ENCODE results near the gene PPM1H. TPM values are rescaled to one million over a fixed set of nuclear protein-coding genes. Genes with fewer than 3 reads are reported as not detected.

Gene PPM1H
- total and polyA plus RNA-seq, 2 donors, result 1.4 to 6.5 TPM

DNA sequence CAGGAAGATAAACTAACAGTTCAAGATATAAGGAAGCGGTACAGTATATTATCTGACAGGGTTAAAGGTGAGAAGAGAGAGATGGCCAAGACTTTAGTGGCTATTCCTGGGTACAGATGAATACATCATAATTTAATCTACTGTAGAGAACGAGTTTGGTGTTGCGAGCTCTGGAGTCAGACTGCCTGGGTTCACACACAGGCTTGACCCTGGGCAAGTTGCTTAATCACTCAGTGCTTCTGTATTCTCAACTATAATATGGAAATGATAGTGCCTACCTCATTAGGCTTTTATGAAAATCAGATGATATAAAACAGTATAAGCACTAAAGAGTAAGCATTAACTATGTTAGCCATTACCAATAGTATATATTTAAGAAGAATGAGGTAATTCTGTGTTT lies 3.5 kb downstream of the PPM1H start:
- H3K27ac ChIP-seq (ENCODE audit: low read depth), result no peak overlapping the region
- no peaks in the 10 kb centered on the region for H3K36me3 ChIP-seq (ENCODE audit: insufficient read depth)
- 75% methylated on average over 3 of the region's 3 CpGs for WGBS
- H3K4me3 ChIP-seq (ENCODE audit: low read depth, low read length), result no peak overlapping the region
- DNase-seq (ENCODE audit: extremely low spot score), result no peak
- peaks cover 1% of the 10 kb centered on the region for H3K4me1 ChIP-seq (ENCODE audit: insufficient read depth)

DNA sequence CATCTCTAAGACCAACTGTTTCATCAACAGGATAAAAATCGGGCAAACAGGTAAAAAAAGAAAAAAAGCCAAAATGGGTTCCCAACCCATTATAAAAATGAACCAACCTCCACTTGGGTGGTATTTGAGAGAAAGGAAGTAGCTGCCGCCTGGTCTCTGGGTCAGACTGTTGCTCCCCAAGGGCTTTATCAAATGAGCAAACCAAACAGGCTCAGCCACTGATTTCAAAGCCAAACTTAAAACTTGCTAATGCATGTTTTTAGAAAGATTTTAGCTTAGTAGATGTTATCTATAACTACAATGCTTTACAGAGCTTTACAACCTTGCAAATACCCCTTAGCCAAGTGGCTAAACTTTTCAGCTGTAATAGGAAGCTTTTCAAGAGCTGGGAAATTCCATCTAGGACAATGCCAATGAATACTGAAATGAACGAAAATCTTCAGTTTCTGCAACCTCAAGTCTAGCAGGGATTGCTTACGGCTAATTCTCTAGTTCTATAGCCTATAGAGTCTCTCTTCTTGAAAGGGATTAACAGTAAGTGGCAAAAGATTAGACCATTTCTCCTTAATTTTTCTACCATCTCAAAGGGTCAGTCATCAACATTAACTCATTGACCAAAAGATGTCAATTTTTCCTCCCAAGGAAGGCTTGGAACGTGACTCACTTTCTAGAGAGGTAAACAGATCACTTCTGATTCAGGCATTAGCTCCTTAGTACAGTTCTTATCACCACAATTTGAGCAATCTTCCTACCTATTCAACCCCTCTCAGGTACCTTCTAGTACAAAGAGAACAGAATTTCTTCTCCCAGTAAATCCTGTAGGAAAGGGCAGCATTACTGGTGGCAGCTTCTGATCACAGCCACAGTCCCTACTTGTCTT lies 4.2 kb downstream of the PPM1H start:
- 26% methylated on average over 5 of the region's 5 CpGs for WGBS
- Histone ChIP-seq H3K4me1 (ENCODE audit: insufficient read depth) (peaks cover 1% of the 10 kb centered on the region), H3K36me3 (ENCODE audit: insufficient read depth) (no peaks in the 10 kb centered on the region), H3K27ac (ENCODE audit: low read depth) (no peak overlapping the region), H3K4me3 (ENCODE audit: low read depth, low read length) (no peak overlapping the region)
- no peak for DNase-seq (ENCODE audit: extremely low spot score)

DNA sequence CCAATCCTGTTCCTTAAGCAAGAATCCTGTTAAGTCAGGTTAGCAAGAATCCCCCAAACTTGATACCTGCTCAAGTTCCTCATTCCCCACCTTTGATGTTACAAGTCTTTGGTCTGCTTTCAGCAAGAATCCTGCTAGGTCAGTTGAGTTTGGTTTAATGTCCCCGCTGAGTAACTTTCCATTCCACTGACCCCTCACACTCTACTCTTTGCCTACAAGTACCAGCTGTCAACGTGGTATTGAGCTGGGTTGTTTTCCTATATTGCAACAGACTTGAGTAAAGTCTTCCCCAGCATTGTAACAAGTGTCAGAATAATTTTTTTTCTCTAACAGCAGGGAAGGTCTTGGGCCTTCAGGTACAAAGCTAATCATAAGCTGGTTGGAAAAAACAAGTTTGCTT lies 6.3 kb downstream of the PPM1H start:
- Histone ChIP-seq H3K4me1 (ENCODE audit: insufficient read depth) (peaks cover 1% of the 10 kb centered on the region), H3K4me3 (ENCODE audit: low read depth, low read length) (no peak overlapping the region), H3K36me3 (ENCODE audit: insufficient read depth) (peaks cover 3% of the 10 kb centered on the region), H3K27ac (ENCODE audit: low read depth) (no peak overlapping the region)
- DNase-seq (ENCODE audit: extremely low spot score), result no peak
- 68% methylated on average over 2 of the region's 2 CpGs for WGBS

DNA sequence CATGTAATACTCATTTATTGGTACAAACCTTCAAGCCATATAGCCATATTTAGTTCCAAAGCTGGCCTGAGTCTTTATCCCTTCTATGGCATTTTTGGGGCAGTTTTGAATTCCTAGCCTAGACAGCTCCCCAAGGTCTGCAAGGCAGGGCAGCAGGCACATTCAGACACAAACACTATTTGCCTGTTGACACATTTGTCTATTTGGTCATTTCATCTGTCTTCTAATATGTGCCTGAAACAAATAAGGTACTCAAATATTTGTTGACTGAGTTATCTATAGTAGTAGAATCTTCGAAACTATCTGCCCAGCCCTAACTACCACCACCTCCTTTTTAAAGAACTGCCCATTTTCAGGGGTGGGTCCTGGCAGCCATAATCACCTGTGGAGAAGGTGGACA lies 9.3 kb downstream of the PPM1H start:
- no peak overlapping the region for H3K4me3 ChIP-seq (ENCODE audit: low read depth, low read length)
- H3K27ac ChIP-seq (ENCODE audit: low read depth), result no peak overlapping the region
- DNase-seq (ENCODE audit: extremely low spot score), result no peak
- 87% methylated on average over 1 of the region's 1 CpG for WGBS
- H3K4me1 ChIP-seq (ENCODE audit: insufficient read depth), result no peaks in the 10 kb centered on the region
- peaks cover 3% of the 10 kb centered on the region for H3K36me3 ChIP-seq (ENCODE audit: insufficient read depth)

DNA sequence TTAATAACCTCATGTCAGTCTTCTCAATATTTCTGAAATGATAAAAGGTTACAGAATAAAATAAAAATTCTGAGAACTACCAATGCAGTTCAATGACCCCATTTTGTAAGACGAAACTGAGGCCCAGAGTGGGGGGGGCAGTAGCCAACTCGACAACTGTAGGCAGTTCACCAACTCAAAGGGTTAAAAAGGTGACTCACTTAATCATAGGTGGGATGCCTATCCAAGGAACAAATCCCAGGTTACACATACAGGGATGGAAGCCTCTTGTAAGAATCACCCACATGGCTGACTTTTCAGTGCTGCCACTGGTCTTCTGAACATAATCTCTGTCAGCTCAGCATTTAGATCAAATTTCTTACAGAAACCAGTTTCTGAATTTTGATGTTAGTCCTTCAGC lies 10.9 kb downstream of the PPM1H start:
- 76% methylated on average over 2 of the region's 2 CpGs for WGBS
- DNase-seq (ENCODE audit: extremely low spot score), result no peak
- Histone ChIP-seq H3K27ac (ENCODE audit: low read depth) (no peak overlapping the region), H3K4me3 (ENCODE audit: low read depth, low read length) (no peak overlapping the region), H3K36me3 (ENCODE audit: insufficient read depth) (peaks cover 3% of the 10 kb centered on the region), H3K4me1 (ENCODE audit: insufficient read depth) (no peaks in the 10 kb centered on the region)

DNA sequence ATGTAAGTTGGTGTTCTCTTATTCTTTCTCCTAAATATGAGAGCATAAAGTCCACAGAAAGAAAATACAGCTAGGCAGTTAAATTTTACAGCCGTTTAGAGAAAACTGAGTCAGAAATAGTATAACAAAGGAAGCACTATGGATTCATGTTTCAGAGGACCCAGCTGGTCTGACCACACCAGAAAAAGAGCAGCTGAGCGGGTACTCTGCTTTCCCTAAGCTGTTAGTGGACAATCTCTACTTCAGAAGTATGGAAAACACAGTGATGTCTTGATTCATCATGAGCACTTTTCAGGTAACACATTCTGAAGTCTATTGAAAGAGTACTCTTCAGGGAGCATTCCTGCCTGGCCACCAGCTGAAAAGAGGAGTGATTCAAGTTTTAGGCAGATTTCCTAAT lies 12.4 kb downstream of the PPM1H start:
- H3K36me3 ChIP-seq (ENCODE audit: insufficient read depth), result peaks cover 3% of the 10 kb centered on the region
- H3K4me3 ChIP-seq (ENCODE audit: low read depth, low read length), result no peak overlapping the region
- H3K27ac ChIP-seq (ENCODE audit: low read depth), result no peak overlapping the region
- no peaks in the 10 kb centered on the region for H3K4me1 ChIP-seq (ENCODE audit: insufficient read depth)
- 36% methylated on average over 2 of the region's 2 CpGs for whole genome bisulfite sequencing
- DNase-seq (ENCODE audit: extremely low spot score), result no peak

DNA sequence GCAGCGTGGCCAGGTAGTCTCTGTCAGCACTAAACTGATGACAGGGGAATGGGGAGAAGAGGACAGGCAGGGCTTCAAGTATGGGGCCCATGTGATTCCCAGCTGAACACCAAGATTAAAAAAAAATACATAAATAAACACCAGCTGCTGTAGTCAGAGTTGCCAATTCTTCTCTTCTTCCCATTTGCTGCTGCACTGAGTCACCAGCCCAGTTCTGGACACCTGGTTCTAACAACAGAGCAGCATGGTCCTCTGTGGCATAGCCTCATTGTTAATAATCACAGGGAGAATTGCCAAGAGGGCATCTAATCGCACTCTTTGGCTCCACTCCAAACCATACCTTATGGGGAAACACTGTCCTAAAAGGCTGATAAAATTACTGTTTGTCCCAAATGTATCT lies 15.1 kb downstream of the PPM1H start:
- H3K27ac ChIP-seq (ENCODE audit: low read depth), result no peak overlapping the region
- no peak overlapping the region for H3K4me3 ChIP-seq (ENCODE audit: low read depth, low read length)
- no peak for DNase-seq (ENCODE audit: extremely low spot score)
- no peaks in the 10 kb centered on the region for H3K4me1 ChIP-seq (ENCODE audit: insufficient read depth)
- WGBS, result 49% methylated on average over 2 of the region's 2 CpGs
- peaks cover 3% of the 10 kb centered on the region for H3K36me3 ChIP-seq (ENCODE audit: insufficient read depth)

DNA sequence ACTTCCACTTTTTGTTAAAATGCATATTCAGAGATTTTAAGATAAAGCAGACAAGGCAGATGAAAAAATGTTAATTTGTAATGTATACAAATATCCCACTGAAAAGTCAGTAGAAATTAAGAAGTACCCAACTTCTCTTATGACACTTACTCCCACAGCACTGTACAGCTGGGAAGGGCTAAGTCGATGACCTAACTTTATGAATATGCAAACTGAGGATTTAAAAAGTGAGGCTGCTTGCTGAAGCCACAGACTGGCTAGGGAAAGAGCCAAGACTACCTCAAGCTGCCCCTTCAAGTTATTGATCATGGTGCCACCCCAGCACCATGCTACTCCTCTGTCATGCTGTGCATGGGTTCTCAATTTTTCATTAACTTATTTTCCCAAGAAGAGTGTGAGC lies 17.0 kb downstream of the PPM1H start:
- no peaks in the 10 kb centered on the region for H3K36me3 ChIP-seq (ENCODE audit: insufficient read depth)
- WGBS, result 60% methylated on average over 1 of the region's 1 CpG
- H3K4me1 ChIP-seq (ENCODE audit: insufficient read depth), result no peaks in the 10 kb centered on the region
- no peak overlapping the region for H3K27ac ChIP-seq (ENCODE audit: low read depth)
- DNase-seq (ENCODE audit: extremely low spot score), result no peak
- H3K4me3 ChIP-seq (ENCODE audit: low read depth, low read length), result no peak overlapping the region

DNA sequence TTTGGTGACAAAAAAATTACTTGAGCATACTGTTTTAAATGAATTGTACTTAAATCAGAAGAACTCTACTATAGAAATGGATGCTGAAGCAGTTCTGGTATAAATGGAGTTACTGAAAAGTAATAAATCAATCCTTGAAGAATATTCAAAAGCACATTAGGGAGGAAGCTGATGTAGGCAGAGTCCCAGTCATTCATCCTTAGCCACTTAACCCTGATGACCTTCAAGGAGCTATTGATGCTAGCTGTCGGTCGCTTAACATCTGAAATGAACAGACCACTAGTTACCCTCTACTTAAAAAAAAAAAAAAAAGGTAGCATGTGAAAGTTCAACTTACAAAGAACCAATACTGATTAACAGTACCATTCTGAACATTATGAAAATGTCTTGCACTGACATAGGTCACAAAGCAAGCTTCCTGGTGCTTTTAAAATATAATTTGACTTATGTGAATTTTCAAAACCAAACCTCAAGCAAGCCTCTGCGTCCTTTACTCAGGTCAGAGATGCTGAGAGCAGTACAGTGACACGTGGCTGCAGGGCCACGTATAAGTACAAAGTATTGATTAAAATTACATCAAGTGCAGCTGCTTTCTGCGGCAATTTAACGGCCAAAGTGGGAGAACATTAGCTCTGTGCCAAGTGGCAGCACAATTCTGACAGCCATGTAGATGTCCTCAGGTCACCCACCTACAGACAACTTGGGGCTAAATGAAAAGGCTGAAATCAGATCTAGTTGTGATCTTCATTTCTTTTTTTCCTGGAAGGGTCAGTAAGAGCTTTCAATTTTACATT lies 18.1 kb downstream of the PPM1H start:
- Histone ChIP-seq H3K27ac (ENCODE audit: low read depth) (no peak overlapping the region), H3K36me3 (ENCODE audit: insufficient read depth) (no peaks in the 10 kb centered on the region), H3K4me3 (ENCODE audit: low read depth, low read length) (no peak overlapping the region), H3K4me1 (ENCODE audit: insufficient read depth) (no peaks in the 10 kb centered on the region)
- 50% methylated on average over 7 of the region's 7 CpGs for WGBS
- no peak for DNase-seq (ENCODE audit: extremely low spot score)

DNA sequence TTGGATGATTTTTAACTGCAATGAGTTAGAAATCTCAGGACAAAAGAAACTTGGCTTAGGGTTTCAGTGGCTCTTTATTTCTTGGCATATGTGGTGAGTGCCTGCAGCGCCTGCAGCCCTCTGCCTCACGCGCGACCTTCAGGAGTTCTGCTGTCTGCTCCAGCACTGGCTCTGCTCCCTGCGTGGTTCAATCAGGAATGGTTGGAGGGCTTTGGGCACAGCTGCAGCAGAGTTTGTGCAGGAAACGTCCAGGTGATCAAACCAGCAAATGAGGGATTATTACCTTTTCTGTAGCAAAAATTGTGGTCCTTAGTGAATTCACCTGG lies 19.8 kb downstream of the PPM1H start:
- 78% methylated on average over 6 of the region's 6 CpGs for WGBS
- Histone ChIP-seq H3K27ac (ENCODE audit: low read depth) (no peak overlapping the region), H3K4me3 (ENCODE audit: low read depth, low read length) (no peak overlapping the region), H3K36me3 (ENCODE audit: insufficient read depth) (no peaks in the 10 kb centered on the region), H3K4me1 (ENCODE audit: insufficient read depth) (no peaks in the 10 kb centered on the region)
- no peak for DNase-seq (ENCODE audit: extremely low spot score)

DNA sequence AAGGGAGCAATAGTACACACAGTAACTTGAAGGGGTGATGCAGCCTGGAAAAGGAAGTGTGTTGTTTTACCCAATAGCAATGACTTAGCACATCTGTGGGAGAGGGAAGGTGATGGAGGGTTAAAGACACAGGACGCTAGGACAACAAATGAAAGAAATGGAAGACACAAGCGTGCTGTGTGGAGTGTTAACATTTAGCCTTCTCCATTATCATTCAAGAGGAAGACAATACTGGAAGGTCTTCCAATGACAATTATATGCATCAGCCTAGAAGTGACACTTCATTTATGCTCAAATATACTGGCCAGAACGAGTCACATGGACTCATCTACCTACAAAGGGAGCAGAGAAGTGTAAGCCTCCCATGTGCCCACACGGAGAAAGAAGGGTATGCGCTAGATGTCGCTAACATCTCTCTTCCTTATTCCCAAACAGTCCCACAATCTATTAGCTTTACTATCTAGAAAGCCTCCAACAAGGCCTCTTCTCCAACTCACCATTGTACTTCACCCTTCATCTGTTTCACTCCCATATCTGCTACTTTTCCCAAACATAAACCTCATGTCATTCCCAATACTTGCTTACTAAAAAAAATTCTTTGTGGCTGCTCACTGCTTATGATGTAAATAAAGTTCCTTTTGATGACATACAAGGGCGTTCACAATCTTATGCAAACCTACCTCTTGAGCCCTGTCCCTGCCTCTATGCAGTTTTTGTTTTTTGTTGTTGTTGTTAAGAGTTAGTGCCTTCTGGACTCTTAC lies 20.3 kb downstream of the PPM1H start:
- no peak for DNase-seq (ENCODE audit: extremely low spot score)
- Histone ChIP-seq H3K4me3 (ENCODE audit: low read depth, low read length) (no peak overlapping the region), H3K27ac (ENCODE audit: low read depth) (no peak overlapping the region), H3K36me3 (ENCODE audit: insufficient read depth) (no peaks in the 10 kb centered on the region), H3K4me1 (ENCODE audit: insufficient read depth) (no peaks in the 10 kb centered on the region)
- whole genome bisulfite sequencing, result 75% methylated on average over 7 of the region's 7 CpGs

DNA sequence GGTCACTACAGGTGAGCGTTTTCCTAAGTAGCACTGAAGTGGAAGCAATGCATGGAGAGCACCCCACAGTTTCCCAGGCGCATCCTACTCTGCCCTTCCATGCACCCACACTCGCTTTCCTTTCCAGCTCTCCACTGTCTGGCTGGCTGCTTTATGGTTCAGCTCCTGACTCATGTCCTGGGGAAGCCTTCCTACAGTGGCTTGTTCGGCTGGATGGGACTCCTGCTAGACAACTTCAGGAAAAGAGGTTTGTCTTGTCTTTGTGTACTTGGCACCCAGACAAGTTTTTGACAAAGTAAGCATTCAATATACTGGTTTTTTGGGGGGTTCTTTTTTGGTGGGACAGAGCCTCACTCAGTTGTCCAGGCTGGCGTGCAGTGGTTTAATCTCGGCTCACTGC lies 21.6 kb downstream of the PPM1H start:
- WGBS, result 95% methylated on average over 6 of the region's 6 CpGs
- Histone ChIP-seq H3K27ac (ENCODE audit: low read depth) (no peak overlapping the region), H3K4me3 (ENCODE audit: low read depth, low read length) (no peak overlapping the region), H3K36me3 (ENCODE audit: insufficient read depth) (no peaks in the 10 kb centered on the region), H3K4me1 (ENCODE audit: insufficient read depth) (no peaks in the 10 kb centered on the region)
- DNase-seq (ENCODE audit: extremely low spot score), result no peak

DNA sequence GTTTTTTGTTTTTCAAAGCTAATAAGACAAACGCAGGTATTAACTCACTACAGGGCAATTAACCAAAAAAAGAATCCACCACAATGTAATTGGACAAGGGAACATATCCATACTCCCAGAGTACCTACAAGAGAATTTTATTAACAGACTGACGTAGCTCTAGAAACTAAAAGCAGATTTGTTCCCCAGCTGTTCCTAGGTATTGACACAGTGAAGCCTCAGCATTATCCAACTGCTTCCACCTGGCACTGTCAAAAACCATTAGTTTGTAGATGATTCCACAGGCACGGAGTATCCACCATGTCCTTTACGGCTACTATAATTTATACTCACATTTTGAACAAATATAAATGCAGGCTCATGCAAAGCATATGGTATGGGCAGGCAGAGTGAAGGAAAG lies 22.3 kb downstream of the PPM1H start:
- no peak overlapping the region for H3K27ac ChIP-seq (ENCODE audit: low read depth)
- H3K4me1 ChIP-seq (ENCODE audit: insufficient read depth), result no peaks in the 10 kb centered on the region
- no peak for DNase-seq (ENCODE audit: extremely low spot score)
- WGBS, result 50% methylated on average over 4 of the region's 4 CpGs
- no peaks in the 10 kb centered on the region for H3K36me3 ChIP-seq (ENCODE audit: insufficient read depth)
- no peak overlapping the region for H3K4me3 ChIP-seq (ENCODE audit: low read depth, low read length)

DNA sequence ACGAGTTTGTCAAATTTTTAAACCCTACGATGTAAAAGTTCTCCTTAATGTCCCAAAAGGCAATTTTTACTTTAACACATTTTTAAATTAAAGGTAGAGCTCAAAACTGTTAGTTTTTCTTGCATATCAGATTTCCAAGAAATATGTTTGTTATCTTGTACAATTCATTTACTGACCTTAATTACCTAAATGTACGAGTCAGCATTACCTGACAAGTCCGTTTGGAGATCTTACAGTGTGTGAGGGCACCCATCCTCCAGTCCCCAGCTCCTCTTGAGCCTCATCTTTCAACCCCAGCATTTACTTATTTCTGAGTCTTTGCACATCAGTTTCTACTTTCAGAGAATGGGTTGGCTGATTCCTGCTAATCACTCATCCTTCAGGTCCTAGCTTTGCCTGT lies 23.7 kb downstream of the PPM1H start:
- DNase-seq (ENCODE audit: extremely low spot score), result no peak
- Histone ChIP-seq H3K36me3 (ENCODE audit: insufficient read depth) (no peaks in the 10 kb centered on the region), H3K4me1 (ENCODE audit: insufficient read depth) (no peaks in the 10 kb centered on the region), H3K27ac (ENCODE audit: low read depth) (no peak overlapping the region), H3K4me3 (ENCODE audit: low read depth, low read length) (no peak overlapping the region)
- 74% methylated on average over 4 of the region's 4 CpGs for WGBS

Measured in urinary bladder (tissue), 4 donors.